Prostate gland (tissue), 2 donors: ENCODE results near the gene LAMP1. TPM values are rescaled to one million over a fixed set of nuclear protein-coding genes. Genes with fewer than 3 reads are reported as not detected.

ENCODE experiments used
- DNase-seq: peaks from one replicate; pipeline ENCODE4 v3.0.0-alpha.2; 2019; ENCODE audit warnings: low spot score
- H3K27ac ChIP-seq, 2 donors: fragments of 200-600 bp; sonication (generic); 2 replicates each; pipeline ENCODE4 v1.5.1; 2017 to 2019
- H3K27me3 ChIP-seq: fragments of 200-600 bp; sonication (generic); replicated peaks from 2 replicates; pipeline ENCODE4 v1.5.1; 2019; ENCODE audit not compliant: insufficient read depth
- H3K36me3 ChIP-seq, 2 donors: fragments of 200-600 bp; sonication (generic); 1 replicate in 1 of 2; 2 replicates in 1 of 2; pipeline versions ENCODE4 v1.5.1 to v1.8.1; 2017 to 2019
- H3K4me1 ChIP-seq: fragments of 200-600 bp; sonication (generic); replicated peaks from 2 replicates; pipeline ENCODE4 v1.5.1; 2019
- H3K4me3 ChIP-seq, 2 donors: fragments of 200-600 bp; sonication (generic); 2 replicates each; pipeline ENCODE4 v1.5.1; 2017 to 2019
- H3K9me3 ChIP-seq: fragments of 200-600 bp; sonication (generic); 2 replicates; pipeline ENCODE4 v1.5.1; 2017
- CTCF ChIP-seq, 4 experiments: fragments of 200-600 bp in 2 of 4; fragments of 450-650 bp in 2 of 4; sonication (generic) in 2 of 4; IDR thresholded peaks; 1 replicate in 3 of 4; 2 replicates in 1 of 4; pipeline ENCODE4 v1.5.1; 2016 to 2019; ENCODE audit warnings: antibody characterized with exemption in 4 of 4, mild to moderate bottlenecking in 2 of 4, moderate library complexity in 2 of 4
- POLR2A ChIP-seq: fragments of 450-650 bp; IDR thresholded peaks from one replicate; pipeline ENCODE4 v1.6.1; 2016; ENCODE audit warnings: antibody characterized with exemption, mild to moderate bottlenecking
- POLR2AphosphoS5 ChIP-seq: sonication (generic); formaldehyde crosslinking; IDR thresholded peaks from one replicate; pipeline ENCODE4 v1.6.1; 2017; ENCODE audit warnings: antibody characterized with exemption
- WGBS: methylation state at CpG from one replicate; pipeline ENCODE4 v1.1.5; 2018; 5-methylcytosine and 5-hydroxymethylcytosine counted together
- intact Hi-C: fragments of 100-400 bp; cut with DNase I; formaldehyde crosslinking; loops from one replicate; pipeline ENCODE4 v1.14.2; 2022
- total RNA-seq, 2 donors: library from RNA; depleted of rRNA; stranded (reverse); fragments of >200 nt; gene quantifications; one replicate each; pipeline ENCODE4 v1.1.0, GENCODE V29; 2016

Gene LAMP1
- total RNA-seq, 2 donors from 2014 or later, result 214 to 246 TPM

GRCh38 chr13:113364311-113364889 is 67.4 kb downstream of the LAMP1 start:
- no peaks in the 10 kb centered on the region for H3K27me3 ChIP-seq
- TF ChIP-seq POLR2AphosphoS5, result no peak
- no peak for TF ChIP-seq CTCF (IDR thresholded peaks at IDR 0.05)
- no peak for TF ChIP-seq POLR2A
- H3K4me1 ChIP-seq, result no peaks in the 10 kb centered on the region
- DNase-seq, result peak; percentile 54
- H3K4me3 ChIP-seq, result peak overlapping the region; percentile 36 to 45
- WGBS, result 4% methylated on average over 31 of the region's 41 CpGs
- H3K9me3 ChIP-seq, result no peaks in the 10 kb centered on the region
- H3K27ac ChIP-seq, result peak overlapping the region; percentile 66 to 82
- intact Hi-C loops, result no loop called here
- no peaks in the 10 kb centered on the region for H3K36me3 ChIP-seq

GRCh38 chr13:113364901-113365582 is 68.0 kb downstream of the LAMP1 start:
- Histone ChIP-seq H3K4me1 (no peaks in the 10 kb centered on the region), H3K27me3 (no peaks in the 10 kb centered on the region), H3K4me3 (peak overlapping the region; percentile 36 to 45), H3K9me3 (no peaks in the 10 kb centered on the region), H3K27ac (peak overlapping the region; percentile 66 to 82), H3K36me3 (no peaks in the 10 kb centered on the region)
- DNase-seq, result no peak
- no peak for TF ChIP-seq POLR2A
- no peak for TF ChIP-seq POLR2AphosphoS5
- TF ChIP-seq CTCF (IDR thresholded peaks at IDR 0.05), result no peak
- WGBS, result 77% methylated on average over 39 of the region's 41 CpGs
- intact Hi-C loops, result no loop called here

DNA sequence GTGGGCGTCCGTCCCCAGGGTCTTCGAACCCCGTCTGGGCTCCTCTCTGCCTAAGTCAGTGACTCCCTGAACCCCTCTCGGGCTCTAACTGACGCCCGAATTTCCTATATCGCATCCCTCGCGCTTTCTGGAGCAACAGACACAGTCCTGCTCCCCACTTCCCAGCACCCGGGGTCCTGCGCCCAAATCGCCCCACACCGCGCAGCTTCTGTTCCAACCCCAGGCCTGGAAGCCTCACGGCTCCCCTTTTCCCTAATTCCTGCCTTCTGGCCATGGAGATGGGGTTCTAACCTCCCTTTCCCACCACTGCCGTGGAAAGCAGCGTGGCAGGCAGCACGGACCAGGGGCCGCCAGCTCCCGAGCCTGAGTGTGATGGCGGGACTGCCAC is 68.5 kb downstream of the LAMP1 start:
- Histone ChIP-seq H3K4me3 (no peak overlapping the region), H3K36me3 (no peaks in the 10 kb centered on the region), H3K27me3 (no peaks in the 10 kb centered on the region), H3K9me3 (no peaks in the 10 kb centered on the region), H3K27ac (no peak overlapping the region), H3K4me1 (no peaks in the 10 kb centered on the region)
- no peak for TF ChIP-seq POLR2AphosphoS5
- intact Hi-C loops, result no loop called here
- no peak for DNase-seq
- WGBS, result 96% methylated on average over 22 of the region's 22 CpGs

DNA sequence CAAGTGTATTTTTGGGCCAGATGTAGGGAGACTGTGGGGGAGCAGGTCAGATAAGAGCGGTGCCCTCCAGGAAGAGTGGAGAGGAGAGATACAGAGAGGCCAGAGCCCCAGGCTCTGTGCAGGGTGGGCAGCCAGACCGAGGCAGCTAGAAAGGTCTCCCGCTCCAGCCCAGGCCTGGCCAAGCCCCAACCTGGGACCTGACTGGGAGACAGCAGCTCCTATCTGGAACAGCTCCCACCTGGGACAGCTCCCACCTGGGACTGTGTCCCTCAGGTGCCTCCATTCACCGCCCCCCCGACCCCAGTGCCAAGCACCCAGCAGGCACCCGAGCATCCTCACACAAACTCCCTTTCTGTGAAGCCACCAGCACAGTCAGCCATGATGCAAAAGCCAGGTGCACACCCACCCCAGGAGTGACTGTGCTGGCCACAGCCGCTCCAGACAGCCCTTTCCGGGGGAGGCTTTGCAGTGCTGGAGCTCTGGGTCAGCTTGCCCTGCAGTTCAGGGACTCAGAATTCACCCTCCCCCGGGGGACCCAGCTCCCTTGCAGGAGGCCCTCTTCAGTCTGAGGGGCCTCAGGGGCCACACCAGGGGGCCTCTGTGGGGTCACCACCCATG is 69.0 kb downstream of the LAMP1 start:
- no peak for DNase-seq
- H3K4me3 ChIP-seq, result no peak overlapping the region
- H3K4me1 ChIP-seq, result no peaks in the 10 kb centered on the region
- H3K36me3 ChIP-seq, result no peaks in the 10 kb centered on the region
- no peak for TF ChIP-seq POLR2AphosphoS5
- TF ChIP-seq CTCF (IDR thresholded peaks at IDR 0.05), result no peak
- no peak for TF ChIP-seq POLR2A
- H3K9me3 ChIP-seq, result no peaks in the 10 kb centered on the region
- 89% methylated on average over 9 of the region's 9 CpGs for WGBS
- H3K27ac ChIP-seq, result no peak overlapping the region
- intact Hi-C loops, result no loop called here
- H3K27me3 ChIP-seq, result no peaks in the 10 kb centered on the region

- H3K36me3 ChIP-seq, result no peaks in the 10 kb centered on the region
- WGBS, result 86% methylated on average over 14 of the region's 15 CpGs
- H3K4me1 ChIP-seq, result no peaks in the 10 kb centered on the region
- no peak for DNase-seq
- H3K4me3 ChIP-seq, result no peak overlapping the region
- H3K9me3 ChIP-seq, result no peaks in the 10 kb centered on the region
- TF ChIP-seq CTCF (IDR thresholded peaks at IDR 0.05), result no peak
- no peak for TF ChIP-seq POLR2A
- TF ChIP-seq POLR2AphosphoS5, result no peak
- intact Hi-C loops, result no loop called here
- H3K27me3 ChIP-seq, result no peaks in the 10 kb centered on the region
- no peak overlapping the region for H3K27ac ChIP-seq
Observed at GRCh38 chr13:113367020-113367560, 70.1 kb downstream of the LAMP1 start.
